Measurements from ENCODE around the gene SRBD1. TPM values are rescaled to one million over a fixed set of nuclear protein-coding genes. Genes with fewer than 3 reads are reported as not detected.

The SRBD1 gene
- total RNA-seq, 1 experiment from 2014 or later, result 18.2 TPM

- no peak for DNase-seq (ENCODE audit: low read depth)
These were observed 20.9 kb upstream of the SRBD1 start for GRCh38 chr2:45631955-45632354.

- DNase-seq (ENCODE audit: low read depth), result no peak
These were observed 20.3 kb upstream of the SRBD1 start for GRCh38 chr2:45631319-45631718.

GRCh38 chr2:45629971-45630370 is 18.9 kb upstream of the SRBD1 start:
- DNase-seq (ENCODE audit: low read depth), result no peak

DNA sequence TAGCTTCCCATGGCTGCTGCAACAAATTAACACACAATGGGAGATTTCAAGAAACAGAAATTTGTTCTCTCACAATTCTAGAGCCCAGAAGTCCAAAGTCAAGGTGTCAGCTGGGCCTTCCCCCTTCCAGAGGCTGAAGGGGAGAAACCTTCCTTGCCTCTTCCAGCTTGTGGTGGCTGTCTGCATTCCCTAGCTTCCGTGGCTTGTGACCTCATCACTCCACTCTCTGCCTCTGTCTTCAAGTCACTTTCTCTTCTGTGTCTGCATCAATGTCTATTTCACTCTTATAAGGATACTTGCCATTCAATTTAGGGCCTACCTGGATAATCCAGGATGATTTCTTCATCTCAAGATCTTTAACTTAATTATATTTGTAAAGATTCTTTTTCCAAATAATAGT is 16.8 kb upstream of the SRBD1 start:
- DNase-seq (ENCODE audit: low read depth), result peak; percentile 51

DNA sequence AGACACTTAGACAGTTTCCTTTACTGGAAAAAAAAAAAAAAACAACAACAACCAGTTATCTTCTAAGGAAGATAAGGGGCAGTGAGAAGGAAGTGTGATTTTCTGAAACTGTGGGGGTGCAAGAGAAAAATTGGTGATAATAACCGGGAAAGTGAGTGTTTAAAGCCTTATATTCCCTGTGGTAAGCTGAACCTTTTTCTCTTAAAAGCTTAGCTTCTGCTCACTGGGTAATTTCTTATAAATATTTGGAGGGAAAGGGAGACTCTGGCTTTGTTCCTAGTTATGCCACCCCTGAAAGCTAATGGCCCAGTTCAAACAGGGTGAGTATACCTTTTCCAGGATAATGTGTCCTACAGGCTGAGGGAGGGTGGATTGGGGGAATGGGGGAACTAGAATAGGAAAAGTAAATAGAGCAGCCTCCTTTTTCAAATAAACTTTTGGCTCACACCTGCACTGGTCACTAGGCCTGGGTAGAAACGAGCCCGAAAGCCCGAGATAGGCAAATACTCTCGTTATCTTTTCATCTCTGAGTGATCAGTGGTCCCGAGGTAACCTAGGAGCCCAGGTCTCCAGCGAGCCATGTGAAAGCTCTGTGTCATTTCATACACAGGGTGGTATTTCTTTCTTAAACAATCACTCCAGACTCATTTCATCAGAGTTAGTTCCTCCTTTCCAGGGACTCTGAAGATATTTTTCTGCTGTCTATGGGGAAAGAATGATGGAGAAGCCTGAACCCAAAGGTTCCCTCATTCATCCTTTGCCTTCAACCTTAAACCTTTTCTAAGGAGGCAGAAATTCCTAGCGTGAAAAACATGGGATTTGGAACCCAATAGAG is 15.5 kb upstream of the SRBD1 start:
- no peak for DNase-seq (ENCODE audit: low read depth)

DNA sequence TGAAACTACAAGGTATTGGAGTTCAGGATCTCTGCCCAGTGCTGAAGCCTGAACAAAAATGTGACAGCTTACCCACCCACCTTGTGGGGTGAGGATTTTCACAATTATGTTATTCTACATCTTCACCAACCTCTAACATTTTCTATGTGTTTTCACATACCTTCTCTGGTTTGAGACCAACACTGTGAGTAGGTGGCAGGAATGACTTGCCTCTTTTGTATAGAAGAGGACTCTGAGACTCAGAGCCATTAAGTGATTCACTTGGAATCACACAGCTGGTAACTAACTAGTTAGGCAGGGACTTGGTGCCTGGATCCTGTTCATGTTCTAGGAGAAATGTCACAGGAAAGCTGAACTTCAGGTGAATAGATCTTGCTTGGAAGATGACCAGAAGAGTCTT is 14.8 kb upstream of the SRBD1 start:
- no peak for DNase-seq (ENCODE audit: low read depth)

GRCh38 chr2:45623098-45623497 is 12.0 kb upstream of the SRBD1 start:
- DNase-seq (ENCODE audit: low read depth), result no peak

GRCh38 chr2:45622336-45623075 is 11.4 kb upstream of the SRBD1 start:
- DNase-seq (ENCODE audit: low read depth), result no peak

DNA sequence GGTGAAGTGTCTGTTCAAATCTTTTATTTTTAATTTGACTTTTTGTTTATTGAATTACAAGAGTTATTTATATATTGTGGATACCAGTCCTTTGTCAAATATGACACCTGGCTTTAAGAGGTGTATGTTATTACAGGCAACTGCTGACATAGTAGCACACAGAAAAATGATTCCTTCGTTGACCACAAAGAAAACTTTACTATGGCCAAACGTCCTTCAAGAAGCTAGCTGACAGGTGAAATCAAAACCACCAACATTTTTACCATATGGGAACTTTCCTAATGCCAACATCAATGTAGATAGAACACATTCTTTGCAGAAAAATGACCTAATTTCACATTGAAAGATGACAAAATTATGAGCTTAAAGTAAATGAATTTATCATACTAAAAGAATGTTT is 6.4 kb upstream of the SRBD1 start:
- no peak for DNase-seq (ENCODE audit: low read depth)

- peak; percentile 79 for DNase-seq (ENCODE audit: low read depth)
These were observed 5.8 kb upstream of the SRBD1 start for GRCh38 chr2:45616658-45617411.

GRCh38 chr2:45614871-45615415 is 3.9 kb upstream of the SRBD1 start:
- DNase-seq (ENCODE audit: low read depth), result no peak

DNA sequence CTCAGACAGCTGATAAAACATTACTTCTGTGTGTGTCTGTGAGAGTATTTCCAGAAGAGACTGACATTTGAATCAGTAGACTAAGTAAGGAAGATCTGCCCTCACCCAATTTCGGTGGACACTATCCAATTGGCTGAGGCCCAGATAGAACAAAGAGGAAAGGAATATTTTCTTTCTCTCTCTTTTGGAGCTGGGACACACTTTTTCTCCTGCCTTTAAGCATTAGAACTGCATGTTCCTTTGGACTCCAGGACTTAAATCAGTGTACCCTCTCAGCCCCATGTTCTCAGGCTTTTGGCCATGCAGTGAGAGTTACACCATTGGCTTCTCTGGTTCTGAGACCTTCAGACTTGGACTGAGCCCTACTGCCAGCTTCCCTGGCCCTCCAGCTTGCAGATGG is 3.3 kb upstream of the SRBD1 start:
- no peak for DNase-seq (ENCODE audit: low read depth)

DNA sequence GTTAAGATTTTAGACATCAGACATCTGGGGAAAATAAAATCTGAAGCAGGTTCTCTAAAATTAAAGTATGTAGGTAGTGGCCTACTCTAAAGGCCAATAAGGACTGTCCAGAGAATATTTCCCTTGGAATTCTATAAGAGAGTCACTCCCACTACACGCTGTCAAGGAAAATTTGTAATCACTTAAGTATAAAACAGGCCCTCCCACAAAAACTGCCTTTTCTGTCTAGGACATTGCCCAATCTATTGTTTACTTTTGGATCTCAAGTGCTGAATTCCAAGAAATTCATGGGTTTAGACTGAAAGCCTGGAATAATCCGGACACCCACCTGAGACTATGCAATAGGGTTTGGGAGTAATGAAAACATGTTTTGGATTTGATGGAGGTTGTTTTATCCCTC is 1.7 kb upstream of the SRBD1 start:
- no peak for DNase-seq (ENCODE audit: low read depth)

- peak; percentile 22 for DNase-seq (ENCODE audit: low read depth)
These were observed 1.2 kb upstream of the SRBD1 start for GRCh38 chr2:45612285-45612684.

GRCh38 chr2:45610281-45611019 is 617 bp downstream of the SRBD1 start:
- peak; percentile 83 for DNase-seq (ENCODE audit: low read depth)

- DNase-seq (ENCODE audit: low read depth), result peak; percentile 28
These were observed 3.4 kb downstream of the SRBD1 start for GRCh38 chr2:45607701-45608100.

GRCh38 chr2:45606796-45607195 is 4.3 kb downstream of the SRBD1 start:
- no peak for DNase-seq (ENCODE audit: low read depth)

- DNase-seq (ENCODE audit: low read depth), result no peak
These were observed 6.0 kb downstream of the SRBD1 start for GRCh38 chr2:45605116-45605515.

GRCh38 chr2:45602624-45603023 is 8.4 kb downstream of the SRBD1 start:
- DNase-seq (ENCODE audit: low read depth), result no peak

GRCh38 chr2:45598545-45598944 is 12.5 kb downstream of the SRBD1 start:
- no peak for DNase-seq (ENCODE audit: low read depth)

DNA sequence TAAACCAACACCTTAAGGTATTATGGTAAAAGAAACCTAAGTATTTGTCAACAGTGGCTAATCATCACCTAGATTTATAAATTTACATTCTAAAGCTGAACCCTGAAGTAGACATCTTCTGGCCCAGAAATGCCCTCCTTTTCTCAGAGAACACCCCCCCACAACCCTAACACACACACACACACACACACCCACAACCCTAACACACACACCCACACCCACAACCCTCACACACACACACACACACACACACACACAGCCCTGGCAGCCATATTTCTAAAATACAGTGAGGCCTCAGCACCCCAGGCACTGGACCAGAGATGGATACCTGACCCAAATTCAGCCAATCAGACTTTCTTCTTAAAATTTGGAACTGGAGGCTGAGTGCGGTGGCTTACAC is 14.3 kb downstream of the SRBD1 start:
- DNase-seq (ENCODE audit: low read depth), result no peak
